Measurements from ENCODE around the gene MINDY4. TPM values are rescaled to one million over a fixed set of nuclear protein-coding genes. Genes with fewer than 3 reads are reported as not detected.
"Not testable (repeated sequence)": the region's sequence is repeated elsewhere in the genome, so short reads cannot be mapped to it uniquely, and the experiment has no call there.

The MINDY4 gene
- polyA plus RNA-seq, 3 donors = 0.15 to 0.17 TPM; not detected in 1

GRCh38 chr7:30805931-30806330, 34.7 kb downstream of the MINDY4 start:
- no peaks in the 10 kb centered on the region for H3K9me3 ChIP-seq (replicated peaks in 1 of 2; ENCODE audit: control insufficient read depth in 1 of 2, insufficient read depth in 1 of 2, low read length in 2 of 2)
- peaks cover 0 to 3% of the 10 kb centered on the region in 2 donors for H3K4me1 ChIP-seq (ENCODE audit: control insufficient read depth in 1 of 2, insufficient read depth in 2 of 2, low read length in 2 of 2)
- H3K4me2 ChIP-seq (replicated peaks; ENCODE audit: extremely low read depth, low read length, poor library complexity, severe bottlenecking) = no peak overlapping the region
- Mint-ChIP-seq H3K27ac (no peak overlapping the region), H3K27me3 (ENCODE audit: low read depth in 3 of 3) (peaks cover 0 to 3% (median 2%) of the 10 kb centered on the region in 3 donors), H3K36me3 (no peaks in the 10 kb centered on the region), H3K4me3 (no peak overlapping the region), H3K9me3 (peaks cover 0 to 2% (median 0%) of the 10 kb centered on the region in 7 donors), H3K4me1 (peaks cover 13% of the 10 kb centered on the region)
- H3K9ac ChIP-seq (ENCODE audit: insufficient read depth, low read length, poor library complexity, severe bottlenecking) = no peak overlapping the region
- no peak overlapping the region for H3K27ac ChIP-seq (ENCODE audit: low read depth in 1 of 2, low read length in 2 of 2)
- H3K79me2 ChIP-seq (ENCODE audit: insufficient read depth, low read length) = no peaks in the 10 kb centered on the region
- no peak for DNase-seq
- H2AFZ ChIP-seq (ENCODE audit: insufficient read depth, low read depth, low read length, poor library complexity, severe bottlenecking) = no peak overlapping the region
- TF ChIP-seq, protein P1, sequence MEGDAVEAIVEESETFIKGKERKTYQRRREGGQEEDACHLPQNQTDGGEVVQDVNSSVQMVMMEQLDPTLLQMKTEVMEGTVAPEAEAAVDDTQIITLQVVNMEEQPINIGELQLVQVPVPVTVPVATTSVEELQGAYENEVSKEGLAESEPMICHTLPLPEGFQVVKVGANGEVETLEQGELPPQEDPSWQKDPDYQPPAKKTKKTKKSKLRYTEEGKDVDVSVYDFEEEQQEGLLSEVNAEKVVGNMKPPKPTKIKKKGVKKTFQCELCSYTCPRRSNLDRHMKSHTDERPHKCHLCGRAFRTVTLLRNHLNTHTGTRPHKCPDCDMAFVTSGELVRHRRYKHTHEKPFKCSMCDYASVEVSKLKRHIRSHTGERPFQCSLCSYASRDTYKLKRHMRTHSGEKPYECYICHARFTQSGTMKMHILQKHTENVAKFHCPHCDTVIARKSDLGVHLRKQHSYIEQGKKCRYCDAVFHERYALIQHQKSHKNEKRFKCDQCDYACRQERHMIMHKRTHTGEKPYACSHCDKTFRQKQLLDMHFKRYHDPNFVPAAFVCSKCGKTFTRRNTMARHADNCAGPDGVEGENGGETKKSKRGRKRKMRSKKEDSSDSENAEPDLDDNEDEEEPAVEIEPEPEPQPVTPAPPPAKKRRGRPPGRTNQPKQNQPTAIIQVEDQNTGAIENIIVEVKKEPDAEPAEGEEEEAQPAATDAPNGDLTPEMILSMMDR (IDR thresholded peaks at IDR 0.05) = no peak
- intact Hi-C loops (cut with micrococcal nuclease) = no loop called here
- no peaks in the 10 kb centered on the region for H4K20me1 ChIP-seq (ENCODE audit: insufficient read depth, low read length)
- no peak overlapping the region for H3K4me3 ChIP-seq (replicated peaks in 1 of 3; ENCODE audit: low read depth in 2 of 3, low read length in 3 of 3)
- 100% methylated on average over 1 of the region's 6 CpGs for WGBS (ENCODE audit: insufficient coverage)
- no peaks in the 10 kb centered on the region for H3K27me3 ChIP-seq (ENCODE audit: control insufficient read depth in 2 of 2, insufficient read depth in 2 of 2, low read length in 2 of 2)
- H3K36me3 ChIP-seq (replicated peaks in 1 of 2; ENCODE audit: control insufficient read depth in 1 of 2, insufficient read depth in 2 of 2, low read length in 2 of 2) = no peaks in the 10 kb centered on the region

- H3K4me1 ChIP-seq (ENCODE audit: control insufficient read depth in 1 of 2, insufficient read depth in 2 of 2, low read length in 2 of 2); intact Hi-C loops (cut with micrococcal nuclease); H3K36me3 Mint-ChIP-seq: not testable (repeated sequence)
Measured at GRCh38 chr7:30807477-30807876, 36.3 kb downstream of the MINDY4 start.

GRCh38 chr7:30807941-30808340, 36.7 kb downstream of the MINDY4 start:
- H3K79me2 ChIP-seq (ENCODE audit: insufficient read depth, low read length); DNase-seq; H3K9me3 Mint-ChIP-seq; H3K27ac ChIP-seq (ENCODE audit: low read depth in 1 of 2, low read length in 2 of 2); H3K9ac ChIP-seq (ENCODE audit: insufficient read depth, low read length, poor library complexity, severe bottlenecking); H4K20me1 ChIP-seq (ENCODE audit: insufficient read depth, low read length); H3K36me3 Mint-ChIP-seq; H3K4me3 ChIP-seq (replicated peaks in 1 of 3; ENCODE audit: low read depth in 2 of 3, low read length in 3 of 3); H2AFZ ChIP-seq (ENCODE audit: insufficient read depth, low read depth, low read length, poor library complexity, severe bottlenecking); H3K9me3 ChIP-seq (replicated peaks in 1 of 2; ENCODE audit: control insufficient read depth in 1 of 2, insufficient read depth in 1 of 2, low read length in 2 of 2); H3K27me3 ChIP-seq (ENCODE audit: control insufficient read depth in 2 of 2, insufficient read depth in 2 of 2, low read length in 2 of 2); H3K4me3 Mint-ChIP-seq; intact Hi-C loops (cut with micrococcal nuclease); H3K36me3 ChIP-seq (replicated peaks in 1 of 2; ENCODE audit: control insufficient read depth in 1 of 2, insufficient read depth in 2 of 2, low read length in 2 of 2); H3K4me2 ChIP-seq (replicated peaks; ENCODE audit: extremely low read depth, low read length, poor library complexity, severe bottlenecking); H3K27me3 Mint-ChIP-seq (ENCODE audit: low read depth in 3 of 3); H3K4me1 ChIP-seq (ENCODE audit: control insufficient read depth in 1 of 2, insufficient read depth in 2 of 2, low read length in 2 of 2): not testable (repeated sequence)
- Mint-ChIP-seq H3K4me1 (peaks cover 16% of the 10 kb centered on the region), H3K27ac (peak overlapping the region in 1 of 7 donors; percentile 51)
- WGBS (ENCODE audit: insufficient coverage) = 96% methylated on average over 12 of the region's 13 CpGs

More at GRCh38 chr7:30807477-30807876, 36.3 kb downstream of the MINDY4 start:
- not testable (repeated sequence) for H3K4me3 ChIP-seq (replicated peaks in 1 of 3; ENCODE audit: low read depth in 2 of 3, low read length in 3 of 3); H3K4me3 Mint-ChIP-seq; H3K79me2 ChIP-seq (ENCODE audit: insufficient read depth, low read length); H4K20me1 ChIP-seq (ENCODE audit: insufficient read depth, low read length); H3K9ac ChIP-seq (ENCODE audit: insufficient read depth, low read length, poor library complexity, severe bottlenecking); H3K36me3 ChIP-seq (replicated peaks in 1 of 2; ENCODE audit: control insufficient read depth in 1 of 2, insufficient read depth in 2 of 2, low read length in 2 of 2); H3K4me2 ChIP-seq (replicated peaks; ENCODE audit: extremely low read depth, low read length, poor library complexity, severe bottlenecking); H3K9me3 Mint-ChIP-seq; H3K27ac ChIP-seq (ENCODE audit: low read depth in 1 of 2, low read length in 2 of 2); DNase-seq; H2AFZ ChIP-seq (ENCODE audit: insufficient read depth, low read depth, low read length, poor library complexity, severe bottlenecking); H3K9me3 ChIP-seq (replicated peaks in 1 of 2; ENCODE audit: control insufficient read depth in 1 of 2, insufficient read depth in 1 of 2, low read length in 2 of 2); H3K27me3 ChIP-seq (ENCODE audit: control insufficient read depth in 2 of 2, insufficient read depth in 2 of 2, low read length in 2 of 2); H3K27me3 Mint-ChIP-seq (ENCODE audit: low read depth in 3 of 3)
- peaks cover 16% of the 10 kb centered on the region for H3K4me1 Mint-ChIP-seq
- 96% methylated on average over 4 of the region's 8 CpGs for WGBS (ENCODE audit: insufficient coverage)
- peak overlapping the region in 2 of 7 donors; percentile 11 to 51 for H3K27ac Mint-ChIP-seq
